GM13977 (cell line): ENCODE data around the gene HSD3B2.

Experiments used
- DNase-seq: peaks from one replicate; pipeline ENCODE4 v3.0.0; 2012; ENCODE audit warnings: low spot score
- CTCF ChIP-seq: IDR thresholded peaks from 2 replicates; pipeline ENCODE4 v1.5.1; 2012; ENCODE audit warnings: mild to moderate bottlenecking, control low read depth; ENCODE audit not compliant: insufficient read depth; ENCODE audit errors: extremely low read depth, missing control alignments
- in situ Hi-C: fragments of 300-500 bp; cut with MboI; formaldehyde crosslinking; loops from one replicate; pipeline ENCODE4 v1.12.0; 2022; ENCODE audit warnings: low sequenced_read_pairs, low pct_unique_long_range_greater_than_20kb, mixed read lengths, inconsistent platforms; ENCODE audit not compliant: unreplicated experiment

HSD3B2 gene

GRCh38 chr1:119442756-119443155 lies 27.8 kb downstream of the HSD3B2 start:
- no peak for DNase-seq
- TF ChIP-seq CTCF: no peak
- in situ Hi-C loops: no loop called here

GRCh38 chr1:119446321-119446720 lies 31.4 kb downstream of the HSD3B2 start:
- in situ Hi-C loops: no loop called here
- no peak for TF ChIP-seq CTCF
- DNase-seq: no peak

- in situ Hi-C loops: no loop called here
- DNase-seq: no peak
- no peak for TF ChIP-seq CTCF
Measured at GRCh38 chr1:119447344-119448126, 32.6 kb downstream of the HSD3B2 start.

GRCh38 chr1:119448127-119448511 lies 33.2 kb downstream of the HSD3B2 start:
- in situ Hi-C loops: no loop called here

GRCh38 chr1:119449971-119450370 lies 35.0 kb downstream of the HSD3B2 start:
- no peak for TF ChIP-seq CTCF
- in situ Hi-C loops: no loop called here
- DNase-seq: no peak

More at GRCh38 chr1:119448127-119448511, 33.2 kb downstream of the HSD3B2 start:
- peak; percentile 19 for TF ChIP-seq CTCF
- DNase-seq: no peak

GRCh38 chr1:119451158-119451557 lies 36.2 kb downstream of the HSD3B2 start:
- no peak for DNase-seq
- in situ Hi-C loops: no loop called here

More at GRCh38 chr1:119451158-119451557, 36.2 kb downstream of the HSD3B2 start:
- TF ChIP-seq CTCF: no peak
